Sigmoid colon (tissue), 7 donors: ENCODE measurements around the gene CES5A. TPM values are rescaled to one million over a fixed set of nuclear protein-coding genes. Genes with fewer than 3 reads are reported as not detected.
"Not testable (repeated sequence)": the region's sequence is repeated elsewhere in the genome, so short reads cannot be mapped to it uniquely, and the experiment has no call there.

Experiments
- DNase-seq: peaks from one replicate; pipeline ENCODE4 v3.0.0-alpha.2; 2019
- H3K27ac ChIP-seq, 4 donors: fragments of 200-600 bp; sonication (generic); one replicate each; pipeline ENCODE4 v1.5.1; 2016 to 2019; ENCODE audit warnings: mild to moderate bottlenecking in 1 of 4
- H3K27me3 ChIP-seq, 3 donors: fragments of 200-600 bp; sonication (generic); one replicate each; pipeline ENCODE4 v1.5.1; 2019; ENCODE audit warnings: mild to moderate bottlenecking in 1 of 3
- H3K36me3 ChIP-seq, 4 donors: fragments of 200-600 bp; sonication (generic); one replicate each; pipeline ENCODE4 v1.5.1; 2016 to 2019
- H3K4me1 ChIP-seq, 4 donors: fragments of 200-600 bp; sonication (generic); one replicate each; pipeline ENCODE4 v1.5.1; 2017 to 2019
- H3K4me3 ChIP-seq, 4 donors: fragments of 200-600 bp; sonication (generic); one replicate each; pipeline ENCODE4 v1.5.1; 2017 to 2019; ENCODE audit warnings: mild to moderate bottlenecking in 2 of 4, moderate library complexity in 1 of 4
- H3K9me3 ChIP-seq, 4 donors: fragments of 200-600 bp in 3 of 4; sonication (generic) in 3 of 4; one replicate each; pipeline versions ENCODE4 v1.5.1 to v1.6.1; 2013 to 2019
- EP300 ChIP-seq, 4 donors: sonication (generic); formaldehyde crosslinking; IDR thresholded peaks; one replicate each; pipeline ENCODE4 v1.6.1; 2017; ENCODE audit warnings: antibody characterized with exemption in 4 of 4
- POLR2A ChIP-seq, 2 donors: fragments of 450-650 bp; IDR thresholded peaks; one replicate each; pipeline ENCODE4 v1.6.1; 2016; ENCODE audit warnings: antibody characterized with exemption in 2 of 2, mild to moderate bottlenecking in 2 of 2, moderate library complexity in 2 of 2
- POLR2AphosphoS5 ChIP-seq, 4 donors: sonication (generic); formaldehyde crosslinking; IDR thresholded peaks; one replicate each; pipeline ENCODE4 v1.6.1; 2017; ENCODE audit warnings: antibody characterized with exemption in 4 of 4
- WGBS, 2 donors: extraction: QIAGEN DNeasy Blood & Tissue Kit; methylation state at CpG; one replicate each; pipeline ENCODE4 v1.1.7; 2013; 5-methylcytosine and 5-hydroxymethylcytosine counted together
- intact Hi-C: fragments of 100-400 bp; cut with DNase I; formaldehyde crosslinking; loops from one replicate; pipeline ENCODE4 v1.15.1; 2023
- polyA plus RNA-seq, 3 donors: library from polyadenylated mRNA; stranded (reverse); fragments of 200-250 nt; gene quantifications; one replicate each; pipeline ENCODE4 v1.2.3, GENCODE V29; 2013
- total RNA-seq, 4 donors: library from RNA; depleted of rRNA; stranded (reverse); fragments of >200 nt; gene quantifications; one replicate each; pipeline ENCODE4 v1.1.0, GENCODE V29; 2016
- TF ChIP-seq, protein P1 (sequence below), 4 experiments: fragments of 450-650 bp in 3 of 4; fragments of 200-600 bp in 1 of 4; IDR thresholded peaks; one replicate each; pipeline ENCODE4 v1.5.1; 2016 to 2019; ENCODE audit warnings: antibody characterized with exemption in 4 of 4, mild to moderate bottlenecking in 3 of 4, moderate library complexity in 2 of 4
- donor health status: healthy with polysubstance abuse.
- donor health status: Bipolar disorder and iron deficiency.
- donor health status: healthy.

CES5A gene
- total and polyA plus RNA-seq, 7 donors = not detected

DNA sequence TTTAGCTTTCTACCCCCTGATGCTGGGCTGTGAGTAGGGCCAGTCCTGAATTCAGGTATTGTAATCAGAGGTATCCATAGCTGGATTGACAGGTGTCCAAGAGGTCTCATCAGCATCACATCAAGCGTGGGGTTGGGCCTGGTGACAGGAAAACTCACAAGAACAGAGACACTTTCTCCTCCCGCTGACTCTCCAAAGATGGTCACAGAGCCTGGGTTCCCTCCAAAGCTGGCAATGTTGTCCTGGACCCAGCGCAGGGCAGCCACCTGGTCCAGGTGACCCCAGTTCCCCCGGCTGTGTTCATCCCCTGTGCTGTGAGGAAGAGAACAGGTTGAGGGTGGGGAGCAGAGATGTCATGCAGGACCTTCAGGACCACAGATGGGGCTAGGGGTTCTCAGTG is 54.0 kb downstream of the CES5A start:
- 82 to 84% methylated on average over 4 of the region's 4 CpGs for WGBS, 2 donors
- intact Hi-C loops = no loop called here
- H3K4me3 ChIP-seq = no peak overlapping the region

DNA sequence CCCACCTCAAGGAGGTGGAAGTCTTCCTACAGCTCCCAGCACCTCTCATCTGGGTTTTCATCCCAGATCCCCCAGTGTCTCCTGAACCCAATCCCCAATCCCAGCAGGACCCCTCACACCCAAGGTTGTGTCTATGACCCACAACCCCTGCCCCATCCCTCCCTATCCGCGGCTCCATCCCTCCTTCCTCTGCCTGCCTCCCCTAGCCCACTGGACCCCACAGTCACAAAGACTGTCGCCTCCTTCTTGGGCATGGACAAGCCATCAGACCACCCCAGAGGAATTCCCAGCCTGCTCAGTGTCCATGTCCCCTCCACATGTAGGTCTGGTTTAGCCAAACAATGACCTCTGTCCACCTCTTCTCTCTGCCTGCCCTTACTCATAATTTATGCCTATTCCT is 54.6 kb downstream of the CES5A start:
- intact Hi-C loops = no loop called here
- H3K9me3 ChIP-seq = no peaks in the 10 kb centered on the region
- DNase-seq = no peak

More for the DNA sequence above, 54.0 kb downstream of the CES5A start:
- H3K9me3 ChIP-seq = no peaks in the 10 kb centered on the region
- TF ChIP-seq POLR2A (IDR thresholded peaks at IDR 0.05) (no peak), EP300 (IDR thresholded peaks at IDR 0.05) (no peak), POLR2AphosphoS5 (IDR thresholded peaks at IDR 0.05) (no peak)
- TF ChIP-seq, protein P1, sequence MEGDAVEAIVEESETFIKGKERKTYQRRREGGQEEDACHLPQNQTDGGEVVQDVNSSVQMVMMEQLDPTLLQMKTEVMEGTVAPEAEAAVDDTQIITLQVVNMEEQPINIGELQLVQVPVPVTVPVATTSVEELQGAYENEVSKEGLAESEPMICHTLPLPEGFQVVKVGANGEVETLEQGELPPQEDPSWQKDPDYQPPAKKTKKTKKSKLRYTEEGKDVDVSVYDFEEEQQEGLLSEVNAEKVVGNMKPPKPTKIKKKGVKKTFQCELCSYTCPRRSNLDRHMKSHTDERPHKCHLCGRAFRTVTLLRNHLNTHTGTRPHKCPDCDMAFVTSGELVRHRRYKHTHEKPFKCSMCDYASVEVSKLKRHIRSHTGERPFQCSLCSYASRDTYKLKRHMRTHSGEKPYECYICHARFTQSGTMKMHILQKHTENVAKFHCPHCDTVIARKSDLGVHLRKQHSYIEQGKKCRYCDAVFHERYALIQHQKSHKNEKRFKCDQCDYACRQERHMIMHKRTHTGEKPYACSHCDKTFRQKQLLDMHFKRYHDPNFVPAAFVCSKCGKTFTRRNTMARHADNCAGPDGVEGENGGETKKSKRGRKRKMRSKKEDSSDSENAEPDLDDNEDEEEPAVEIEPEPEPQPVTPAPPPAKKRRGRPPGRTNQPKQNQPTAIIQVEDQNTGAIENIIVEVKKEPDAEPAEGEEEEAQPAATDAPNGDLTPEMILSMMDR (IDR thresholded peaks at IDR 0.05) = no peak
- DNase-seq = no peak
- peaks cover 0 to 4% (median 0%) of the 10 kb centered on the region in 4 donors for H3K36me3 ChIP-seq
- H3K4me1 ChIP-seq = no peaks in the 10 kb centered on the region
- no peaks in the 10 kb centered on the region for H3K27me3 ChIP-seq
- no peak overlapping the region for H3K27ac ChIP-seq

DNA sequence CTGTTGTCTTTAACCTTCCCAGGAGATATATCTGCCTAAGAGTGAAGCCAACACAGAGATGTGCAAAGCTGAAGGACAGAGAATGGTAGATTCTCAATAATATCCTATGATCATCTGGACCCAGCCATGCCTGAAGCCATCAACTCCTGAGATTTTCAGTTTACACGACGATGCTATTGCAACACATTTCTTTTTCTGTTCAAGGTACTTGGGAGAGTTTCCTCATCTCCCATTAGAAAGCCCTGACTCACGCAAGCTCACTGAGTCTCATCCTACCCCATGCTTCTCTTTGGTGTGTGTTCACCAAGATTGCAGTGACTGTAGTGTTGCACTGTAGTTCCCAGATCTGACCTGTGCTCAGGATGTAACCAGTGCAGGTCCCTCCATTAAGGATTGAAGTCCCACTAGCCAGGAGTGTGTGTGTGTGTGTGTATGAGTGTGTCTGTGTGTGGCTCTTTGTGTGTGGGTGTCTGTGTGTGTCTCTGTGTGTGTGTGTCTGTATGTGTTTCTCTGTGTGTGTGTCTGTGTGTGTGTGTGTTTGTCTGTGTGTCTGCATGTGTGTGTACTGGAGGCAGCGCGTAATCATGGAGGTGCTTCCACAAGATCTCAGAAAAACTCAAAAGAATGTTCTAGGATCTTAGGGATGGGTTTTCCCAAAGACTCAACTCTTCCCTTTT is 57.8 kb downstream of the CES5A start:
- intact Hi-C loops = no loop called here
- Histone ChIP-seq H3K36me3 (no peaks in the 10 kb centered on the region), H3K27me3 (no peaks in the 10 kb centered on the region), H3K27ac (no peak overlapping the region), H3K4me1 (no peaks in the 10 kb centered on the region), H3K4me3 (no peak overlapping the region), H3K9me3 (no peaks in the 10 kb centered on the region)
- TF ChIP-seq EP300 (IDR thresholded peaks at IDR 0.05) (no peak), POLR2AphosphoS5 (IDR thresholded peaks at IDR 0.05) (no peak), POLR2A (IDR thresholded peaks at IDR 0.05) (no peak)
- TF ChIP-seq, protein P1 (IDR thresholded peaks at IDR 0.05) = no peak
- no peak for DNase-seq
- WGBS, 2 donors = 86 to 89% methylated on average over 5 of the region's 5 CpGs

More for the DNA sequence above, 54.6 kb downstream of the CES5A start:
- Histone ChIP-seq H3K4me3 (no peak overlapping the region), H3K4me1 (no peaks in the 10 kb centered on the region), H3K27ac (no peak overlapping the region), H3K36me3 (peaks cover 0 to 2% (median 0%) of the 10 kb centered on the region in 4 donors), H3K27me3 (no peaks in the 10 kb centered on the region)
- WGBS, 2 donors = 94 to 96% methylated on average over 3 of the region's 3 CpGs
- TF ChIP-seq EP300 (IDR thresholded peaks at IDR 0.05) (no peak), POLR2AphosphoS5 (IDR thresholded peaks at IDR 0.05) (no peak), POLR2A (IDR thresholded peaks at IDR 0.05) (no peak)
- TF ChIP-seq, protein P1 (IDR thresholded peaks at IDR 0.05) = no peak

DNA sequence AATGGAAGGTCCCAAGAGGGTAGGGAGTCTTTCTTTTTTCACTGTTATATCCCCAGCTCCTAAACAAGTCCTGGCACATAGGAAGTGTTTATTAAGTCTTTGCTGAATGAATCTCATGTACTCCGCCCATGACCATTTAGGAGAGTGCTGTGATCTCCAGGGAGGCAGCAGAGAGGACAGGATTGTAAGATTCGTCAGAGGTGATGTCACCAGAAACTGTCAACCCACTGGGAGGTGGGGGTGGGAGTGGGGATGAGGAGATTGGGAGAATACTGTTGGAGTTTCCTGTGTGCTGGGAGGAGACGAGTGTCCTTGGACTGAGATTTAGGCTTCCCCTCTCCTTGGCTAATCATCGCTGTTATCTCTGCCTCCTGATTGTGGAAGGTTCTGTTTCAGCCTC is 59.0 kb downstream of the CES5A start:
- DNase-seq, H3K9me3 ChIP-seq, intact Hi-C loops, H3K4me1 ChIP-seq, H3K36me3 ChIP-seq, H3K27me3 ChIP-seq, H3K4me3 ChIP-seq, H3K27ac ChIP-seq: not testable (repeated sequence)
- WGBS, 2 donors = 57 to 77% methylated on average over 4 of the region's 4 CpGs

DNA sequence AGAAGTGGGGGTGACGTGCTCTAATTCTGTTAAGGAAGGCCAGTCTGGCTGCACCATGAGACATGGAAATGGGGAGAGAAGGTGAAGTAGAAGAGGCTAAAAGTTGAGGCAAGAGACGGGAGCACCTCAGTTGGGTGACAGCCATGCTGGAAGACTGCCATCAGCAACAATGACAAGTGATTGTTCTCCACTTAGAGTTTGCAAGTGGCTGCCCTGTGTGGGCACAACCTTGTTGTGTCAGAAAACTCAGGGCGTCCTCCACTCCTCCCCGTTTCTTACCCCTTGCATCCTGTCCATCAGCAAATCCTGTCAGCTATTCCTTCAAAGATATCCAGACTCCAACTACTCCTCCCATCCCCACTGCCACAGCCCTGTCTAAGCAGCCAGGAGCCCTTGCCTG is 59.9 kb downstream of the CES5A start:
- Histone ChIP-seq H3K27me3 (no peaks in the 10 kb centered on the region), H3K4me3 (no peak overlapping the region), H3K36me3 (no peaks in the 10 kb centered on the region), H3K4me1 (no peaks in the 10 kb centered on the region), H3K27ac (no peak overlapping the region), H3K9me3 (no peaks in the 10 kb centered on the region)
- intact Hi-C loops = no loop called here
- 65 to 76% methylated on average over 3 to 4 of the region's 4 CpGs for WGBS, 2 donors
- DNase-seq = no peak
- no peak for TF ChIP-seq POLR2AphosphoS5 (IDR thresholded peaks at IDR 0.05)
- no peak for TF ChIP-seq EP300 (IDR thresholded peaks at IDR 0.05)
- TF ChIP-seq, protein P1 (IDR thresholded peaks at IDR 0.05) = no peak
- no peak for TF ChIP-seq POLR2A (IDR thresholded peaks at IDR 0.05)

DNA sequence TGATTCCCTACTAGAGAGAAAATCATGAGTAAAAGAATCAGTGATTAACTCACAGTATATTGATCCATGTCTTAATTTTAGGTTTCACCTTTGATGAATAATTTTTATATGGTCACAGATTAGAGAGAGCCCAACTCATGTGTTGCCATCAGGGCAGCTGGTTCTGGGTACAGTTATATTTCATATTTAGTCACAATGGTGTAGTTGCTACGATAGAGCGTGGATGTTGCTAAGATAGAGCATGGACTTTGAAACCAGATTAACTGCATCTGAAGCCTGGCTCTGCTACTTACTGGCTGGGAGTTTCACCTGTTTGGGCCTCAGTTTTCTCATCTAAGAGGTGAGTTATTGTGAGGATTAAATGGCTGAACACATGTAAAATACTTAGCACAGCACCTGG is 61.0 kb downstream of the CES5A start:
- WGBS, 2 donors = 20 to 36% methylated on average over 2 of the region's 2 CpGs
- H3K36me3 ChIP-seq, H3K9me3 ChIP-seq, intact Hi-C loops, H3K27me3 ChIP-seq, H3K27ac ChIP-seq, H3K4me3 ChIP-seq, DNase-seq, H3K4me1 ChIP-seq: not testable (repeated sequence)

DNA sequence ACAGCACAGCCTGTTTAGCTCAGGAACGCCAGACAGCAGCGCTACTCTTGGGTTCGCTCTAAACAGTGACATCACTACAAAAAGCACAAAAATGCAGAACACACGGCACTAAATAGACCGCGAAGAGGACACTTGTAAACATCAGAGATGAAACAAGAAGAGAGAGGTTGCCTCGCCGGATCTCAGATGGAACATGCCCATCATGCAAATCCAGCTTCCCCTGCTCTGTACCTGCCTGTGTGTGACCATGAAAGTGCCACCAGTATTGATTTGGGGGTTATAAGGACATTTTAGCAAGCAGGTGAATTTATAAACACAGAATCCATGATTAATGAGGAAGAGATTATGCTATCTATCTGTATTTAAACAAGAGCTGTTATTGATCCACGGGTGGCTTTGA is 61.4 kb downstream of the CES5A start:
- H3K4me1 ChIP-seq, H3K27ac ChIP-seq, H3K36me3 ChIP-seq, H3K9me3 ChIP-seq, H3K4me3 ChIP-seq, H3K27me3 ChIP-seq, intact Hi-C loops, DNase-seq: not testable (repeated sequence)
- 60 to 66% methylated on average over 8 to 9 of the region's 9 CpGs for WGBS, 2 donors
